ENCODE data around the gene TRPM7.
A peak's percentile ranks its signal among the peaks of the same experiment; 100 is the strongest.
"Not testable (repeated sequence)": the region's sequence is repeated elsewhere in the genome, so short reads cannot be mapped to it uniquely, and the experiment has no call there.

The TRPM7 gene

DNA sequence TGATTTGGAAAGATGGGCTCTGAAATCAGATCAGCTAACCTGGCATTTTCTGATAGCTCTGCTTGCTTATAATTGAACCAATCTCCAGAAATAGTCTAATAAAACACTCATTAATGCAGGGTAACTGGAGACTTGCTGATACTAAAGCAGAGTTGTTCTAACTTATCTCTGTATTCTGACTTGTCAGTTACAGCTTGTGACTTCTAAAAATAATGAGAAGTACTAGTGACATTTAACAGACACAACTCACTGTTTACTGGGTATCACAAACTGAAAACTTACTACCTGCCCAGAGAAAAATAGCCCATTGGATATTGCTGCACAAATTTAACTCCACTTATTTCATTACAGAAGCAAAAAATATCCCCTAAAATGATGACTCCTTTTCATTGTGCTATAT, 24.0 kb upstream of the TRPM7 start:
- Histone ChIP-seq H3K4me1 (ENCODE audit: insufficient read depth, poor library complexity, severe bottlenecking) (no peaks in the 10 kb centered on the region), H3K4me3 (ENCODE audit: severe bottlenecking) (no peak overlapping the region), H3K36me3 (ENCODE audit: low read depth) (peaks cover 22% of the 10 kb centered on the region; the same call in 1 of the 2 replicates), H3K27me3 (ENCODE audit: insufficient read depth, poor library complexity, severe bottlenecking) (no peaks in the 10 kb centered on the region), H3K27ac (ENCODE audit: poor library complexity, severe bottlenecking) (no peak overlapping the region), H3K9me3 (ENCODE audit: severe bottlenecking) (no peaks in the 10 kb centered on the region)
- ATAC-seq (ENCODE audit: low read depth) (no peak), DNase-seq (ENCODE audit: low spot score) (no peak)
- TF ChIP-seq, protein P1, sequence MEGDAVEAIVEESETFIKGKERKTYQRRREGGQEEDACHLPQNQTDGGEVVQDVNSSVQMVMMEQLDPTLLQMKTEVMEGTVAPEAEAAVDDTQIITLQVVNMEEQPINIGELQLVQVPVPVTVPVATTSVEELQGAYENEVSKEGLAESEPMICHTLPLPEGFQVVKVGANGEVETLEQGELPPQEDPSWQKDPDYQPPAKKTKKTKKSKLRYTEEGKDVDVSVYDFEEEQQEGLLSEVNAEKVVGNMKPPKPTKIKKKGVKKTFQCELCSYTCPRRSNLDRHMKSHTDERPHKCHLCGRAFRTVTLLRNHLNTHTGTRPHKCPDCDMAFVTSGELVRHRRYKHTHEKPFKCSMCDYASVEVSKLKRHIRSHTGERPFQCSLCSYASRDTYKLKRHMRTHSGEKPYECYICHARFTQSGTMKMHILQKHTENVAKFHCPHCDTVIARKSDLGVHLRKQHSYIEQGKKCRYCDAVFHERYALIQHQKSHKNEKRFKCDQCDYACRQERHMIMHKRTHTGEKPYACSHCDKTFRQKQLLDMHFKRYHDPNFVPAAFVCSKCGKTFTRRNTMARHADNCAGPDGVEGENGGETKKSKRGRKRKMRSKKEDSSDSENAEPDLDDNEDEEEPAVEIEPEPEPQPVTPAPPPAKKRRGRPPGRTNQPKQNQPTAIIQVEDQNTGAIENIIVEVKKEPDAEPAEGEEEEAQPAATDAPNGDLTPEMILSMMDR (IDR thresholded peaks at IDR 0.05; ENCODE audit: poor library complexity, severe bottlenecking): no peak

DNA sequence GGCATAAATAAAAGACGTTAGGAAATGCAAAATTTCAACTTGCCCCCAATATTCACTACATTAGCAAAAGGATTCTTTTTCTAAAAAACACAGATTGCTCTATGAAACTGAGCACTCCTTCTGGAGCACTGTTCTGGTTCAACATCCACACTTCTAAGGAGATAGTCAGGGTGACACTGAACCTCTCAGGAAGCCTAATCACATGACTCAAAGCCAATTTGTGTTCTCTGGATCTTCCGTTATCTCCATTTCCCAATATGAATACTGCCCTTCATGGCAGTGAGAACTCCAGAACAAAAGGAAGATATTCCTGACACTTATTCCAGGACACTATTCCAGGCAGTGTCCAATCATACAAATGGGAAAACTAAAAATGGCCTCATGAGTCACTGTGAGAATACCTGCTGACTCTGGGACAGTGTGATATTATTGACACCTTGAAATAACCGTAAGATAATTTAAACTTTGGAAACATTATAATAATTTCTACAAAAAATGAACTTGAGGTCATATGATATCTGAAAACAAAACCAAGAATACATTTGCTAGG, 21.4 kb upstream of the TRPM7 start:
- peaks cover 28% of the 10 kb centered on the region for H3K36me3 ChIP-seq (ENCODE audit: low read depth)
- no peaks in the 10 kb centered on the region for H3K9me3 ChIP-seq (ENCODE audit: severe bottlenecking)
- no peaks in the 10 kb centered on the region for H3K27me3 ChIP-seq (ENCODE audit: insufficient read depth, poor library complexity, severe bottlenecking)
- TF ChIP-seq, protein P1 (IDR thresholded peaks at IDR 0.05; ENCODE audit: poor library complexity, severe bottlenecking): no peak
- ATAC-seq (ENCODE audit: low read depth) (no peak), DNase-seq (ENCODE audit: low spot score) (no peak)
- no peaks in the 10 kb centered on the region for H3K4me1 ChIP-seq (ENCODE audit: insufficient read depth, poor library complexity, severe bottlenecking)
- no peak overlapping the region for H3K27ac ChIP-seq (ENCODE audit: poor library complexity, severe bottlenecking)
- no peak overlapping the region for H3K4me3 ChIP-seq (ENCODE audit: severe bottlenecking)

DNA sequence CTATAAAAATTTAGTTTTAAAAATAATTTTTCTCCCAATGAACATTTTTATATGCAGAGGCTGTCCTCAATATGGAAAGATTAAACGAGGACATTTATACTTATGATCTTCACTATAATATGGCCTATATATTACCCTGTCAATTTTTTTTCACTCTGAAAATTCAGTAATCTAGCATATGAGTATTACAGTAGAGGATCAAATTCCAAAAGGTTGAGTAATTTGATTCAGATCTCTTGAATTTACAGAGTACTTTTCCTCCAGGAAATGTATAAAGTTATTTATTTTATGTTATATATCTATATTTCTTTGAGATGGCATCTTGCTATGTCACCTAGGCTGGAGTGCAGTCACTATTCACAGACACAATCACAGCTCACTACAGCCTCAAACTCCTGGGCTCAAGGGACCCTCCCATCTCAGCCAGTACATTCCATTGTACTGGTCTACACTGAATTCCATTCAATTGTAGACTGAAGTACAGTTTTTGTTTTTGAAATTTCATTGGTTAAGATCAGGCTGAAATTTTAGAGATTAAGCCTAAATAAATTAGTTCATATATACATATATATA, 16.3 kb upstream of the TRPM7 start:
- Histone ChIP-seq H3K9me3 (ENCODE audit: severe bottlenecking) (no peaks in the 10 kb centered on the region), H3K36me3 (ENCODE audit: low read depth) (peaks cover 20% of the 10 kb centered on the region), H3K4me3 (ENCODE audit: severe bottlenecking) (no peak overlapping the region), H3K27ac (ENCODE audit: poor library complexity, severe bottlenecking) (no peak overlapping the region), H3K27me3 (ENCODE audit: insufficient read depth, poor library complexity, severe bottlenecking) (no peaks in the 10 kb centered on the region), H3K4me1 (ENCODE audit: insufficient read depth, poor library complexity, severe bottlenecking) (no peaks in the 10 kb centered on the region)
- DNase-seq (ENCODE audit: low spot score) (no peak), ATAC-seq (ENCODE audit: low read depth) (no peak)
- TF ChIP-seq, protein P1 (IDR thresholded peaks at IDR 0.05; ENCODE audit: poor library complexity, severe bottlenecking): no peak

DNA sequence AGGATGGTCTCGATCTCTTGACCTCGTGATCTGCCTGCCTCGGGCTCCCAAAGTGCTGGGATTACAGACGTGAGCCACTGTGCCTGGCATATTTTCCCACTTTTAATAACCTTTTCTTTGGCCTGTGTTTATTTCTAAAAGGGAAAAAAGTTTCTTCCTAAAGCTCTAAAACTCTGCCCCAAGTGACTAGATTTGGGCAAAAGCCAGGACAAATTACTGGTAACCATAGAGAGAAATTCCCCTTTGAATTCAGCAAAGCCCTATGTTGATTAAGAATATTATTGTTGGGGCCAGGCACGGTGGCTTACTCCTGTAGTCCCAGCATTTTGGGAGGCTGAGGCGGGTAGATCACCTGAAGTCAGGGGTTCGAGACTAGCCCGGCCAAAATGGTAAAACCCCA, 11.5 kb upstream of the TRPM7 start:
- DNase-seq (ENCODE audit: low spot score): no peak
- Histone ChIP-seq H3K4me1 (ENCODE audit: insufficient read depth, poor library complexity, severe bottlenecking) (no peaks in the 10 kb centered on the region), H3K4me3 (ENCODE audit: severe bottlenecking) (no peak overlapping the region), H3K9me3 (ENCODE audit: severe bottlenecking) (no peaks in the 10 kb centered on the region), H3K27ac (ENCODE audit: poor library complexity, severe bottlenecking) (no peak overlapping the region), H3K27me3 (ENCODE audit: insufficient read depth, poor library complexity, severe bottlenecking) (no peaks in the 10 kb centered on the region), H3K36me3 (ENCODE audit: low read depth) (peaks cover 5% of the 10 kb centered on the region; the same call in 1 of the 2 replicates)
- no peak for ATAC-seq (ENCODE audit: low read depth)
- TF ChIP-seq, protein P1 (IDR thresholded peaks at IDR 0.05; ENCODE audit: poor library complexity, severe bottlenecking): no peak

DNA sequence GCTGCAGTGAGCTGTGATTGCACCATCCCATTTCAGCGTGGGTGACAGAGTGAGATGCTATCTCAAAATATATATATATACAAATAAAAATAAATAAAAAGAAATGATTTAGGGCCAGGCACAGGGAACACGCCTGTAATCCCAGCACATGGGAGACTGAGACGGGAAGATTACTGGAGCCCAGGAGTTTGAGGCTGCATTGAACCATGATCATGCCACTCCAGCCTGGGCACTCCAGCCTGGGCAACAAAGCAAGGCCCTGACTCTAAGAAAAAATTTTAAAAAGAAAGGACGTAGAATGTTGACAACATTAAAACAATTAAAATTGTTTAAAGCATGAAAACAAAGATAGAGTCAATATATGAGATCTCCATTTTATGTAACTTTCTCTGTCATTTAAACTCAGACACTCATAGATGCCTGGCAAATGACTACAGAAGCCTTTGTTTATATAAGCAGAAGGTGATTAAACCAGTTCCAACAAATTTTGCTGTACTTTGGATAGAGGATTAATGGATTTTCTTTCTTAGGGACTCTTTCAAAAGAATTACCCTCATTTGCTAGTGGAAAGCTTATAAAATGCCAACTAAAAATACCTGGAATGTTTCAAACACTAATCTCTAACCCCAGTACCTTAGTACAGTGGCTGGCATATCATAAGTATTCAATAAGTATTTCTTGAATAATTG, 10.7 kb upstream of the TRPM7 start:
- H3K9me3 ChIP-seq (ENCODE audit: severe bottlenecking): no peaks in the 10 kb centered on the region
- ATAC-seq (ENCODE audit: low read depth) (peak; percentile 53), DNase-seq (ENCODE audit: low spot score) (no peak)
- no peaks in the 10 kb centered on the region for H3K4me1 ChIP-seq (ENCODE audit: insufficient read depth, poor library complexity, severe bottlenecking)
- no peak overlapping the region for H3K4me3 ChIP-seq (ENCODE audit: severe bottlenecking)
- no peak overlapping the region for H3K27ac ChIP-seq (ENCODE audit: poor library complexity, severe bottlenecking)
- TF ChIP-seq, protein P1 (IDR thresholded peaks at IDR 0.05; ENCODE audit: poor library complexity, severe bottlenecking): no peak
- H3K36me3 ChIP-seq (ENCODE audit: low read depth): peaks cover 3% of the 10 kb centered on the region; the same call in 1 of the 2 replicates
- H3K27me3 ChIP-seq (ENCODE audit: insufficient read depth, poor library complexity, severe bottlenecking): no peaks in the 10 kb centered on the region

DNA sequence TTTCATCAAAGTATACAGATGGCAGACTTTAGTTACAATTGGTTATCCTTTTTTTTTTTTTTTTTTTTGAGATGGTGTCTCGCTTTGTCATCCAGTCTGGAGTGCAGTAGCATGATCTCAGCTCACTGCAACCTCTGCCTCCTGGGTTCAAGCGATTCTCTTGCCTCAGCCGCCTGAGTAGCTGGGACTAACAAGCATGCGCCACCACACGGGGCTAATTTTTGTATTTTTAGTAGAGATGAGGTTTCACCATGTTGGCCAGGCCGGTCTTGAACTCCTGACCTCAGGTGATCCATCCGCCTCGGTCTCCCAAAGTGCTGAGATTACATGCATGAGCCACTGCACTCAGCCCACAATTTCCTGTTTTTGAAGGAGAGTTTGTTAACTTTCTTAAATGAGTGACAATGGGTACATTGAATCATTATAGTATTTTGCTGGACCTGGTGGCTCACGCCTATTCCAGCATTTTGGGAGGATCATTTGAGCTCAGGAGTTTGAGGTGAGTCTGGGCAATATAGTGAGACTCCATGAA, 8.1 kb upstream of the TRPM7 start:
- not testable (repeated sequence) for H3K4me1 ChIP-seq (ENCODE audit: insufficient read depth, poor library complexity, severe bottlenecking); H3K36me3 ChIP-seq (ENCODE audit: low read depth); DNase-seq (ENCODE audit: low spot score); H3K9me3 ChIP-seq (ENCODE audit: severe bottlenecking); H3K27ac ChIP-seq (ENCODE audit: poor library complexity, severe bottlenecking); ATAC-seq (ENCODE audit: low read depth); H3K4me3 ChIP-seq (ENCODE audit: severe bottlenecking); H3K27me3 ChIP-seq (ENCODE audit: insufficient read depth, poor library complexity, severe bottlenecking)
